Measurements from ENCODE around the gene EXPH5.
"Not testable (repeated sequence)": the region's sequence is repeated elsewhere in the genome, so short reads cannot be mapped to it uniquely, and the experiment has no call there.

Gene EXPH5, protein sequence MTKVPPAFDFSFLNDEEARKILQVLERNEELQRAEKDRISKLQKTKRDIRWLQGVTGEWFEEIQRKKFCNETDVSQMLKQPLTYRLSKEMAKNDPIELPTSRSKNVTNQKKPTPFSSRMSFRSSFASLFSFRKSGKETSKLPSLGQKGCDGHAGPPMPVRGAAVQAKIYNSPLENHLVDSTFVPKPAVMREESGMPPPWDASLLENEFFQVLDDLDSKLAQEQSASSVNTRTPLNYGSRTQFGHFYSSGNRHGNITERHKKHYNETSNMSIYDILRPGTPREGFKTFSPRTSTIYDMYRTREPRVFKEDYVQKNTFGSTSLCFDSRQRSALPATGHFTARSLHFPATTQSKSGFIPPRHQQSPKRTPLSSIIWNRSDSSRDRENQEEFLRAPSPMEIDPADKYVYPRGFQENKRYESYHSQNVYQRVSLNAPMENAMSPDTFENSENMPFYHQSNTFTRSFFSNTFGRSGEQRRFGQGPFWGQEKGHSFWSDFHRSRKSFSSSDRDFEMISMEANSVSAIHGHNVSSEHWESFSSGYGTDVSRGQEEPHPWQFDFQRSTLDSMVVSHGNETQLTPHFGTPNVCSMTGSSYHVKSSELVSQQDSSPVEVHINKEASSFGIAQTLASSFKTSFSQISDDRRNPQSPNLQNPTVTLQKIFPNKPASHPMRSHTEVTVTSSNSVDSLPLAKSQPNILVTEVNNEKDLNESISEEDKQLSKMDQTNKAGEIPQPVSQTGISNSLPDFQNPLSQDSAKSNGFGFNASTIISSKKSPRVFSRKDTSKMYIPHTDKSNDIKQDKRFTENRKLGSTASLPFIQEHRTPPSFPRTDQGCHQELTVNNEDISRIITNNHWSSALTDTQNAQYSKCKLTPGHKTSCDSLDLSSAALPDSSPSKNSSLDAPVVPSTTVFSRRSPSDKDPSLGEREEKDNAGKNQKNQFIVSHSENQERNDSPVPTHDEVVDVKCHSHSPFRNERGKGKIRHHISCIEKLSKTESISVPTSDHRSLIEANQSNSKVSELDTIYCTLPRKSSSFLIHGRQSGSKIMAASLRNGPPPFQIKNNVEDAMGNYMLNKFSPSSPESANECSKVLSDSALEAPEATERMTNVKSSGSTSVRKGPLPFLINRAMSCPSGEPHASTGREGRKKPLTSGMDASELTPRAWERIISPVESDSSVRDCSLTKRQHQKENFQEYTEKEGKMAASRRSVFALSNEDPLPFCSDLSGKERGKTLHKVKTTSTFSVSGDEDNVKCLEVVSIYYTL (N-terminal part only)

GRCh38 chr11:108593214-108593922 lies at the start of gene EXPH5:
EXPH5 (minus strand) TSS chr11:108593768; CDS start chr11:108593536, 232 bp downstream.
- DNase-seq, result peak; percentile 89 to 92

GRCh38 chr11:108641752-108642151 lies 48.2 kb upstream of the EXPH5 start:
- DNase-seq, result not testable (repeated sequence)

DNA sequence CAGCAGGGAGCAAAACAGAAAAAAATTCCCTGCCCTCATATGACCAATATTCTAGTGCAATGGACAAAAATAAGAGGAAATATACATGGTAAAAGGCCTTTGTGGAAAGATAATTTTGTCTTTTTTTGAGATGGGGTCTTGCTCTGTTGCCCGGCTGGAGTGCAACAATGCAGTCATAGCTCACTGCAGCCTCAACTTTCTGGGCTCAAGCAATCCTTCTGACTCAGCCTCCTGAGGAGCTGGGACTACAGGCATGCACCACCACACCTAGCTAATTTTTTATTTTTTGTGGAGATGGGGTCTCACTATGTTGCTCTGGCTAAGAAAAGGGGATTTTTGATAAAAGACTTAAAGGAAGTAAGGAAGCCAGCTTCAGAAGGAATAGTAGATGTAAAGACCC lies 45.6 kb upstream of the EXPH5 start:
- no peak for DNase-seq

DNA sequence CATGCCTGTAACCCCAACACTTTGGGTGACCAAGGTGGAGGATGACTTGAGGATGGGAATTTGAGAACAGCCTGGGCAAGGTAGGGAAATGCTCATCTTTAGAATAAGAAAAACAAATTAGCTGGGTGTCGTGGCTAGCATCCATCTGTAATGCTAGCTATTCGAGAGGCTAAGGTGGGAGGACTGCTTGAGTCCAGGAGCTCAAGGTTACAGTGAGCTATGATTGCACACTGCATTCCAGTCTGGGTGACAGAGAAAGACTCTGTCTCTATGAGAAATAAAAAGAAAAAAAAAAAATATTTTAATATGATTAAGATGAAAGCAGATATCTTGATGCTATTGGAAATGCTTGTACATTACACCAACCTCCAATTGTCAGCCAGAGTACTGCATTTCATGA lies 42.7 kb upstream of the EXPH5 start:
- no peak for DNase-seq

GRCh38 chr11:108635106-108635505 lies 41.5 kb upstream of the EXPH5 start:
- no peak for DNase-seq

GRCh38 chr11:108632041-108632704 lies 38.6 kb upstream of the EXPH5 start:
- DNase-seq, result no peak

- no peak for DNase-seq
Observed at GRCh38 chr11:108629274-108629673, 35.7 kb upstream of the EXPH5 start.

DNA sequence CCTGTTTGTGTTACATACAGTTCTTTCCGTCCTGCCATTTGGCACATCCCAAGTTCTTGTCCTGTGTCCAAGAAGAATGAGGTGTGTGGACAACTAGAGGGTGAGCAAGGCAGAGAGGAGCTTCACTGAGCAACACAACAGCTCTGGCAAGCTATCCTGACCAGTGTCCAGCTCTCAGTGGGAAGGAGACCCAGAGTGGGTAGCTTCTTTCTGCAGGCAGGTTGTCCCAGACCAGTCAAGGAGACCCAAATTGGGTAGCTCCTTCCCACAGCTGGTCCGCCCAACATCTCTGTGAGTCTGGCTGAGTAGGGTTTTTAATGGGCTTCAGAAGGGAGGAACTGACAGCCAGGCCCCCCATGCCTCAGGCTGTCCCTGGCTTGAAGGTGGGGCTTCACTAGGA lies 35.2 kb upstream of the EXPH5 start:
- no peak for DNase-seq

DNA sequence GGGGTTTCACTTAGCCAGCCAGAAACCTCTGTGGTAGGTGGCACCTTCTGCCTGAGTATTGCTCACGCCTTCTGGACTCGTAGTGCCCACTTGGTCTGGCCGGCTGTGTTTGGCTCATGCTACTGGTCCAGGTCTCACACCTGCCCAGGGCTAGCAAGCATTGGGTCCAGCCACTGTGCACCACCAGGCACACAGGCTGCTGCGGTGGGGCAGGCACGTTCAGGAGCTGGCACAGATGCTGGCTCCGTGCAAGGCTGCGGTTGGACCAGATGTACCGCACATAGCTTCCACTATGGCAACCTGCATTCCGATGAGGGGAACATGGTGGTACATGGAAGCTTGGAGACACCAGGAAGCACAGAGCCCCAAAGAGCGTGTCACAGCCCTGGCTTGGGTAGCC lies 34.8 kb upstream of the EXPH5 start:
- no peak for DNase-seq

DNA sequence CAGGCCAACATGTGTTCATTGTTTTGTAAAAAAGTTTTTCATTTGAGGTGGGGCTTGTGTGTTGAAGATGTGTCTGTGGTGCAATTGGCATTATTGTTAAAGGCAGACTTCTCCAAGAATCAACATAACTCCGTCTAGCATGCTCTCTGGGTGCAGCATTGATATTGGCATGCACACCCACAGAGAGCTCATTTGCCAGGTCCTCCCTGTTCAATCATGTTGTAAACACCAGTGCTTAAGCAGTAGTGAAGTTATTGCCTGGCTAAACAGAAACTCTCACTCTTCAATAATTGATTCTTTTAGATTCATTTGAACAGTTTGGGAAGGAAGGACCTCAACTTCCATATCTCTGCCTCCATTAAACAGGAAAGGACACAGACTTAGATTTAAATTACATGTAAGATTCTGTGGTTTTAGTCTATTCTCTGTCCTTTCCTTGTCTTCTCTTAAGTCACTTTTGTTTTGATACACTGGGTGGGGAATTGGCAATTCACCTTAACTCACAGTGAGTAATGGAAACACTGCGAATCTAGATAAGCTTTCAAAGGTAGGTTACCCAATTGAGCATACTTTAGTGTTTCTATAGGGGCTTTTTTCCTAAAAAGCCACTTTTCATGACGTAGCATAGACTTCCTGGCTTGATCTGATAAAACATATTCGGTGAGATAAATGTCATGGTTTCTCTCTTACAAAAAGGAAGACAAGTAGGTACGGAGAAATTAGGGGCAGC lies 30.8 kb upstream of the EXPH5 start:
- no peak for DNase-seq

DNA sequence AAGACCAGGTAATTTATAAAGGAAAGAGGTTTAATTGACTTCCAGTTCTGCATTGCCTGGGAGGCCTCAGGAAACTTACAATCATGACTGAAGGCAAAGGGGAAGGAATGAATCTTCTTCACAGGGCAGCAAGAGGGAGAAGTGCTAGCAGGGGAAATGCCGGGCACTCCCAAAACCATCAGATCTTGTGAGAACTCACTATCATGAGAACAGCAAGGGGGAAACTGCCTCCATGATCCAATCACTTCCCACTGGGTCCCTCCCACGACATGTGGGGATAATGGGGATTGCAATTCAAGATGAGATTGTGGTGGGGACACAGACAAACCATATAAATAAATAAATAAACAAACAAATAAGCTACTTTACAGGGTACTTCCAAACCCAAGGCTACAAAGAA lies 28.8 kb upstream of the EXPH5 start:
- DNase-seq, result no peak

DNA sequence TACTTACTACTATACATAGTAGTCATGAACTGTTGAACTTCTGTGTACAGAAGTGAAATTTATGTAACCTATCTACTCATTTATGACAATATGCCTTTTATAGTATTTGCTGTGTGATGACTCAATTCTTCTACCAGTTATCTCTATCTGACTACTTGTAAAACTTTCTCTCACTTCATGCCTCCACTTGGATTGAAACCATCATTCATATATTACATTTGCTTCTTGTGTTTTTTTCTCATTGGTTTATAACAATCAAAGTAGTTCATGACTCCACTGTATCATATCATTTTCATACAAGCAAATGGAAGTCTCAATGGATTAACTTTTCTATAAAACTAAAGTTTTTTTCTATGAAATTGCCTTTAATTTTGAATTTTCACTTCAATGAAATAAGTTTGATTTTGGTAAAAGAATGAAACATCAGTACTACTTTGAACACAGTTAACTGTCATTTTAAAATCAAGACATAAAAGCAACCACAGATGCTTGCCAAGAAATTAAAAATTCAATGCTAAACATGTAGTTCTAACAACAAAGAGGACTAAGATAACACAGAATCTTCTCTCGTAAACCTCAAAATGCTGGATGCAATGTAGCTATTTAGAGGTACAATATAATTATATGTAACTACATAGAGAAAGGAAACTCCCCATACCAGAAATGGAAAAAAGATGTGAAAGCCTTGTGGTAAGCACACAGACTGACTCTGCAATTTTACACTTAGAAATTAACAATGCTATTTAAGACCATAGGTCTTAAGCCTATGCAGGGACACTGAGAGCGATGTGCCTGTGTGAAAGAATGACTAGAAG lies 27.6 kb upstream of the EXPH5 start:
- no peak for DNase-seq

DNA sequence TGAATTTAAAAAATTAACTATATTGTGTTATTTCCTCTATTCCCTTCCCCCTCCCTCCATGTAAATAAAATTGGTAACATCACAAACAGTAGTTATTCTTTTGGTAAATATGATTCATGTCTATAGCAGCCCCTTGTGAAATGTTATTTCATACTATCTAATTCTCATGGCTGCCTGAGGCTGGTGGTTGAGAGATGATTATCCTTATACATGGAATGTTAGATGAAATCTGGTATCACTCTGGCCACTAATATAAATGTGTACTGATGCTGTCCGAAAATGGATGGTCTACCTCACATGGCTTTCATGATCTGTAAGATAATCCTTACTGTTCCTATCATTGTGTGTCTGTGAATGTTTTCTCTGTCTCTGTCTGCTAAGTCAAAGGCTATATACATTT lies 25.0 kb upstream of the EXPH5 start:
- no peak for DNase-seq

GRCh38 chr11:108617055-108617454 lies 23.5 kb upstream of the EXPH5 start:
- DNase-seq, result no peak

- DNase-seq, result no peak
Observed at GRCh38 chr11:108616549-108616948, 23.0 kb upstream of the EXPH5 start.

DNA sequence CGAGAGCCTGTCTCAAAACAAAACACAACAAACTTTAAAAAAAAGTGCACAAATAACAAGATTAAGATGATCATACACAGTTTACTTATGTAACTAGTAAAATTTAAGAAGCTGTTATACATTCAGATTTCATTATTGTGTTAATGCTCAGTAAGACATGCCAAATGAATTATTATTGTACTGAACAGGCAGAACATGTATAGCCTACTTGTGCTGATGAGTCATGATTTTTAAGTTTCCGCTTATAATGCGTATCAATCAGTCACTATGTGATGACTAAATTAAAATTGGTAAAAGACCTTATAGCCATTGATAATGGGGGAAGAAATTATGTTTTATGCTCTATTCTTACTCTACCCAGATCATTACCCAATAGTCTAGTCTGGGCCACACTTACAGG lies 20.5 kb upstream of the EXPH5 start:
- DNase-seq, result no peak

DNA sequence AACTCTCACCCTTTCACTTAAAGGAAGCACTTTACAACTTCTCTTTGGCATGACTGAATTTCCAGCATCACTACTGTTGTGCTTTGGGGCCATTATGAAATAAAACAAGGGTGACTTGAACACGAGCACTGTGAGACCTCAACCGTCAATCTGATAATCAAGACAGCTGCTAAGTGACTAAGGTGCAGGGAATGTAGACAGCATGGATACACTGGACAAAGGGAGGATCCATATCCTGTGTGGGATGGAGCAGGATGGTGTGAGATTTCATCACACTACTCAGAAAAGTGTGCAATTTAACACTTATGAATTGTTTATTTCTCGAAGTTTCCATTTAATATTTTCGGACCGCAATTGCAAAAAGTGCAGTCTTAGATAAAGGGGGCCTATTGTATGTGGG lies 16.1 kb upstream of the EXPH5 start:
- no peak for DNase-seq

DNA sequence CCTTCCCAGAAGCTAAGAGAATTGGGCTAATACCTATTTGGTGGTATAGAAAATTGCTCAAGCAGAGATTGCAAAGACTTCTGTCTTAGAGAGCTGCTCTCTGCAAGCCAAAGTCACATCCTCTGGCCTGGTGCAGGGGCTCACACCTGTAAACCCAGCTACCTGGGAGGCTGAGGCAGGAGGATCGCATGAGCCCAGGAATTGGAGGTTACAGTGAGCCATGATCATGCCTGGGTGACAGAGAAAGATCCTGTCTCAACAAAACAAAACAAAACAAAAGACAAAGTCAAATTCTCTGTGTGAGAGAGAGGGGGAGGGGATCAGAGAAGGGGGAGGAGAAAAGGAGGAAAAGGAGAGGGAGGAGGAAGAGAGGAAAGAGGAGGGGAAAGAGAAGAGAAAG lies 15.0 kb upstream of the EXPH5 start:
- DNase-seq, result no peak

DNA sequence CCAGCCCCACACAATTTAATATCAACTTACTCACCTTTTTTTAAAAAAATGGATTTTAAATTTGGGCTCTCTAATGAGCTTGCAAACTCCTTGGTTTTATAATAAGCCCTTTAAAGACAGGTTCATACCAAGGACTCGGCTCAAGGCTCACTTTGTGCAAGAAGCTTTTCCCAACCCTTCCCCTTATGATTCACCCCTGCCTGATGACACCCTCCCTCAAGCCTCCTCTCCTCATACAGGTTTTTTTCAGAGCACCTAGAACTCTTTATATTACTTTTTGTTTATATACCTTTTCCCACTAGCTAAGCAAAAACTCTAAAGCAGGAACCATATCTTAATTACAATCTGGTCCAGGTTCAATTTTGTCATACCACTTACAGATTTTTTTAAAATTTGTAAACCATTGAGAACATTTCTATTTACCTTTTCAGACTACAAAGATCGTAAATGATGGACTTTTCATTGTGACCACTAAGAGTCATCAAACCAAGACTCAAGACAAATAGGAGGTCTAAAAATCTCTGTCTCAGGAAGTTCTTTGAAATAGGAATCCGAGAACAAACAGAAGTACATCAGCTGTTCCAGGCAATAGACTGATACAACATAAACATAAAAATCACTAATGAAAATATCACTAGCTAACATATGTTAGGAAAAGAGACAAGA lies 13.1 kb upstream of the EXPH5 start:
- no peak for DNase-seq

DNA sequence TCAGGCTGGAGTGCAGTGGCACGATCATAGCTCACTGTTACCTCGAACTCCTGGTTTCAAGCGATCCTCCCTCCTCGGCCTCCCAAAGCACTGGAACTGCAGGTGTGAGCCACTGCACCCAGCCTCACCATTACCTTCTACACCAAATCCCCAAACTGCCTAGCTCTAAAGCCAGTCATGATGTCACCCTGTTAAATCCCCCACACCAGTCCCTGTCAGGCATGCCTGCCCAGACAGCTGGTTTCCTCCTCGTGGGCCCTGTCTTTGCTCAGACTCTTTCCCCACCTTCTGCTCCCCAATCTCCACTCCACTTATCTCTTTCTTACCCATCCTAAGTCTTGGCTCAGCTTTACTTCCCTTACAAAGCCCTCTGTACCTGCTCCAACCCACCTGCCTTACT lies 12.5 kb upstream of the EXPH5 start:
- no peak for DNase-seq
